ENCODE data around the gene C10orf95. TPM values are rescaled to one million over a fixed set of nuclear protein-coding genes. Genes with fewer than 3 reads are reported as not detected.

The C10orf95 gene
- total and polyA plus RNA-seq, 9 donors = 0.14 to 0.41 (median 0.27) TPM; not detected in 2

- Histone ChIP-seq H3K9me3 (replicated peaks; ENCODE audit: control insufficient read depth, low read depth, low read length) (no peaks in the 10 kb centered on the region), H3K4me3 (ENCODE audit: low read length) (no peak overlapping the region), H3K27me3 (ENCODE audit: control insufficient read depth, insufficient read depth, low read length) (peaks cover 2% of the 10 kb centered on the region), H3K36me3 (ENCODE audit: control insufficient read depth, insufficient read depth, low read length) (peaks cover 44% of the 10 kb centered on the region), H3K4me1 (ENCODE audit: control insufficient read depth, insufficient read depth, low read length) (peaks cover 14% of the 10 kb centered on the region), H3K27ac (ENCODE audit: low read length) (no peak overlapping the region)
- peak; percentile 4 for DNase-seq
- no CpG with 5 or more reads among the region's 5 CpGs for WGBS (ENCODE audit: insufficient coverage)
Measured at GRCh38 chr10:102402512-102402896, 48.8 kb downstream of the C10orf95 start.

GRCh38 chr10:102401735-102402511 is 49.4 kb downstream of the C10orf95 start:
- no peak overlapping the region for H3K4me3 ChIP-seq (ENCODE audit: low read length)
- no peak overlapping the region for H3K27ac ChIP-seq (ENCODE audit: low read length)
- H3K27me3 ChIP-seq (ENCODE audit: control insufficient read depth, insufficient read depth, low read length) = no peaks in the 10 kb centered on the region
- WGBS (ENCODE audit: insufficient coverage) = 84% methylated on average over 8 of the region's 18 CpGs
- peaks cover 14% of the 10 kb centered on the region for H3K4me1 ChIP-seq (ENCODE audit: control insufficient read depth, insufficient read depth, low read length)
- H3K36me3 ChIP-seq (ENCODE audit: control insufficient read depth, insufficient read depth, low read length) = peaks cover 46% of the 10 kb centered on the region
- H3K9me3 ChIP-seq (replicated peaks; ENCODE audit: control insufficient read depth, low read depth, low read length) = no peaks in the 10 kb centered on the region
- peak; percentile 19 for DNase-seq

DNA sequence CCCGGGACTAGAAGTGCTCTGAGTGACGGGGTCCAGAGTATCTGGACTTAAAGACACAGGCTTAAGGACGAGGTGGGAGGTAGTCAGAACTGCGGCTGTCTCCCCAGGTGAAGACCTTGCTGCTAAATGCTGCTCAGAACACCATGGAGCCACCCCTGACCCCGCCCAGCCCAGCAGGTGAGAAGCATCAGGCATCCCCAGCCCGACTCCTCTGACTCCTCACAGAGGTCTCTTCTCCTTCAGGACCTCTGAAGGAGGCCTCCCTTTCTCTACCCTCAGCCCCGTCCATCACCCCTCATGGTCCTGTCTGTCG is 50.0 kb downstream of the C10orf95 start:
- no peak overlapping the region for H3K27ac ChIP-seq (ENCODE audit: low read length)
- WGBS (ENCODE audit: insufficient coverage) = 76% methylated on average over 6 of the region's 8 CpGs
- peaks cover 52% of the 10 kb centered on the region for H3K36me3 ChIP-seq (ENCODE audit: control insufficient read depth, insufficient read depth, low read length)

DNA sequence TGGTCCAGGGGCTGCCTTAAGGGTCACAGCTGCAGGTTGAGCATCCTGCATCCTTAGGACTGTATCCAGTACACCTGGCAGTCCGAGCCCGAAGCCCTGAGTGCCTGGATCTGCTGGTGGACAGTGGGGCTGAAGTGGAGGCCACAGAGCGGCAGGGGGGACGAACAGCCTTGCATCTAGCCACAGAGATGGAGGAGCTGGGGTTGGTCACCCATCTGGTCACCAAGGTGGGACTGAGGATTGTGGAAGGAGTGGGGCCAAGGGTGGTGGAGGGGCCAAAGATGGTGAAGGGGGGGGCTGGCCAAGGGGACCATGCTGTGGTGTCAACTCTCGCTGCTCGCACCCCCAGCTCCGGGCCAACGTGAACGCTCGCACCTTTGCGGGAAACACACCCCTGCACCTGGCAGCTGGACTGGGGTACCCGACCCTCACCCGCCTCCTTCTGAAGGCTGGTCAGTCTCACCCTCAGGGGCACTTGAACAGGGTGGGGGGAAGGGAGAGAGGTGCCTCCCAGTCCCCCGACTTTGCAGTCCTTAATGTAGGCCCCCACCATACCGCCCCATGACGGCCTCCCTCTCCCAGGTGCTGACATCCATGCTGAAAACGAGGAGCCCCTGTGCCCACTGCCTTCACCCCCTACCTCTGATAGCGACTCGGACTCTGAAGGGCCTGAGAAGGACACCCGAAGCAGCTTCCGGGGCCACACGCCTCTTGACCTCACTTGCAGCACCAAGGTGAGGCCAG is 50.6 kb downstream of the C10orf95 start:
- 94% methylated on average over 20 of the region's 22 CpGs for WGBS (ENCODE audit: insufficient coverage)
- H3K36me3 ChIP-seq (ENCODE audit: control insufficient read depth, insufficient read depth, low read length) = peaks cover 52% of the 10 kb centered on the region
- H3K4me3 ChIP-seq (ENCODE audit: low read length) = no peak overlapping the region
- DNase-seq = no peak
- no peak overlapping the region for H3K27ac ChIP-seq (ENCODE audit: low read length)
- H3K9me3 ChIP-seq (replicated peaks; ENCODE audit: control insufficient read depth, low read depth, low read length) = no peaks in the 10 kb centered on the region
- H3K4me1 ChIP-seq (ENCODE audit: control insufficient read depth, insufficient read depth, low read length) = peaks cover 24% of the 10 kb centered on the region
- H3K27me3 ChIP-seq (ENCODE audit: control insufficient read depth, insufficient read depth, low read length) = no peaks in the 10 kb centered on the region

More for the DNA sequence above, 50.0 kb downstream of the C10orf95 start:
- Histone ChIP-seq H3K9me3 (replicated peaks; ENCODE audit: control insufficient read depth, low read depth, low read length) (no peaks in the 10 kb centered on the region), H3K4me3 (ENCODE audit: low read length) (no peak overlapping the region), H3K27me3 (ENCODE audit: control insufficient read depth, insufficient read depth, low read length) (no peaks in the 10 kb centered on the region), H3K4me1 (ENCODE audit: control insufficient read depth, insufficient read depth, low read length) (peaks cover 19% of the 10 kb centered on the region)
- no peak for DNase-seq

- Histone ChIP-seq H3K4me3 (ENCODE audit: low read length) (no peak overlapping the region), H3K27ac (ENCODE audit: low read length) (peak overlapping the region; percentile 67), H3K9me3 (replicated peaks; ENCODE audit: control insufficient read depth, low read depth, low read length) (no peaks in the 10 kb centered on the region), H3K4me1 (ENCODE audit: control insufficient read depth, insufficient read depth, low read length) (peaks cover 28% of the 10 kb centered on the region), H3K27me3 (ENCODE audit: control insufficient read depth, insufficient read depth, low read length) (no peaks in the 10 kb centered on the region), H3K36me3 (ENCODE audit: control insufficient read depth, insufficient read depth, low read length) (peaks cover 52% of the 10 kb centered on the region)
- no peak for DNase-seq
- 87% methylated on average over 11 of the region's 17 CpGs for WGBS (ENCODE audit: insufficient coverage)
Measured at GRCh38 chr10:102400076-102400475, 51.3 kb downstream of the C10orf95 start.

Other genes starting within 250 kb of the C10orf95 start
- 0.35 TPM for gene ELOVL3, start 225.2 kb downstream of the C10orf95 start, total RNA-seq
- 1 to 10 TPM in 1 of 8 donors, under 1 TPM in 7; 0.46 to 1.1 (median 0.60) TPM for gene ELOVL3, start 225.2 kb downstream of the C10orf95 start, polyA plus RNA-seq (ENCODE audit: insufficient read depth in 1 of 8, insufficient read length in 8 of 8, low replicate concordance in 1 of 8)
- 12.5 TPM for gene PITX3, start 210.0 kb downstream of the C10orf95 start, total RNA-seq
- gene PITX3, start 210.0 kb downstream of the C10orf95 start, polyA plus RNA-seq (ENCODE audit: insufficient read depth in 1 of 8, insufficient read length in 8 of 8, low replicate concordance in 1 of 8) = 10 to 100 TPM; 15.8 to 27.1 (median 19.5) TPM
- gene GBF1, start 206.0 kb downstream of the C10orf95 start, total RNA-seq = 27.2 TPM
- 10 to 100 TPM; 40.8 to 54.6 (median 46.1) TPM for gene GBF1, start 206.0 kb downstream of the C10orf95 start, polyA plus RNA-seq (ENCODE audit: insufficient read depth in 1 of 8, insufficient read length in 8 of 8, low replicate concordance in 1 of 8)
- 13.2 TPM for gene NFKB2, start 55.8 kb downstream of the C10orf95 start, total RNA-seq
- 10 to 100 TPM; 14.2 to 21.2 (median 16.9) TPM for gene NFKB2, start 55.8 kb downstream of the C10orf95 start, polyA plus RNA-seq (ENCODE audit: insufficient read depth in 1 of 8, insufficient read length in 8 of 8, low replicate concordance in 1 of 8)
- gene PSD, start 32.8 kb downstream of the C10orf95 start, total RNA-seq = 6.1 TPM
- gene PSD, start 32.8 kb downstream of the C10orf95 start, polyA plus RNA-seq (ENCODE audit: insufficient read depth in 1 of 8, insufficient read length in 8 of 8, low replicate concordance in 1 of 8) = 10 to 100 TPM in 2 of 8 donors, 1 to 10 TPM in 6; 6.4 to 11.0 (median 7.2) TPM
- 5.3 TPM for gene FBXL15, start 30.7 kb downstream of the C10orf95 start, total RNA-seq
- gene FBXL15, start 30.7 kb downstream of the C10orf95 start, polyA plus RNA-seq (ENCODE audit: insufficient read depth in 1 of 8, insufficient read length in 8 of 8, low replicate concordance in 1 of 8) = 1 to 10 TPM; 6.4 to 9.7 (median 7.4) TPM
- gene CUEDC2, start 19.0 kb downstream of the C10orf95 start, total RNA-seq = 44.9 TPM
- 10 to 100 TPM; 55.4 to 65.3 (median 62.4) TPM for gene CUEDC2, start 19.0 kb downstream of the C10orf95 start, polyA plus RNA-seq (ENCODE audit: insufficient read depth in 1 of 8, insufficient read length in 8 of 8, low replicate concordance in 1 of 8)
- gene ACTR1A, start 51.2 kb upstream of the C10orf95 start, total RNA-seq = 64.4 TPM
- gene ACTR1A, start 51.2 kb upstream of the C10orf95 start, polyA plus RNA-seq (ENCODE audit: insufficient read depth in 1 of 8, insufficient read length in 8 of 8, low replicate concordance in 1 of 8) = 10 to 100 TPM; 72.5 to 85.5 (median 80.2) TPM
- 5.1 TPM for gene SUFU, start 52.4 kb upstream of the C10orf95 start, total RNA-seq
- gene SUFU, start 52.4 kb upstream of the C10orf95 start, polyA plus RNA-seq (ENCODE audit: insufficient read depth in 1 of 8, insufficient read length in 8 of 8, low replicate concordance in 1 of 8) = 10 to 100 TPM; 10.6 to 21.5 (median 17.4) TPM
- gene TRIM8, start 192.9 kb upstream of the C10orf95 start, total RNA-seq = 35.2 TPM
- gene TRIM8, start 192.9 kb upstream of the C10orf95 start, polyA plus RNA-seq (ENCODE audit: insufficient read depth in 1 of 8, insufficient read length in 8 of 8, low replicate concordance in 1 of 8) = 10 to 100 TPM; 71.1 to 96.6 (median 80.3) TPM

All from muscle of leg (tissue), 11 donors.